ENCODE data around the gene RPA3.

Gene RPA3

GRCh38 chr7:7718492-7718891 lies at the start of gene RPA3:
Gene RPA3 (minus strand): TSS chr7:7718607. CDS start chr7:7640418, 78,189 bp downstream.
- DNase-seq: no peak

GRCh38 chr7:7766671-7767070 lies 48.3 kb upstream of the RPA3 start:
- no peak for DNase-seq

- no peak for DNase-seq
Observed at GRCh38 chr7:7765422-7765821, 47.0 kb upstream of the RPA3 start.

- DNase-seq: no peak
Observed at GRCh38 chr7:7764520-7765396, 46.4 kb upstream of the RPA3 start.

GRCh38 chr7:7761974-7762779 lies 43.8 kb upstream of the RPA3 start:
- DNase-seq: no peak

GRCh38 chr7:7761340-7761973 lies 43.0 kb upstream of the RPA3 start:
- DNase-seq: no peak

- no peak for DNase-seq
Observed at GRCh38 chr7:7757576-7757975, 39.2 kb upstream of the RPA3 start.

GRCh38 chr7:7756577-7756976 lies 38.2 kb upstream of the RPA3 start:
- DNase-seq: no peak

- no peak for DNase-seq
Observed at GRCh38 chr7:7751243-7752092, 33.1 kb upstream of the RPA3 start.

GRCh38 chr7:7750571-7751242 lies 32.3 kb upstream of the RPA3 start:
- DNase-seq: no peak

GRCh38 chr7:7746458-7746857 lies 28.1 kb upstream of the RPA3 start:
- no peak for DNase-seq

GRCh38 chr7:7745966-7746365 lies 27.6 kb upstream of the RPA3 start:
- no peak for DNase-seq

GRCh38 chr7:7745258-7745657 lies 26.9 kb upstream of the RPA3 start:
- no peak for DNase-seq

GRCh38 chr7:7742223-7742622 lies 23.8 kb upstream of the RPA3 start:
- DNase-seq: no peak

- no peak for DNase-seq
Observed at GRCh38 chr7:7740037-7740355, 21.6 kb upstream of the RPA3 start.

GRCh38 chr7:7739204-7740036 lies 21.0 kb upstream of the RPA3 start:
- no peak for DNase-seq

GRCh38 chr7:7738622-7739021 lies 20.2 kb upstream of the RPA3 start:
- no peak for DNase-seq

- no peak for DNase-seq
Observed at GRCh38 chr7:7738177-7738576, 19.8 kb upstream of the RPA3 start.

GRCh38 chr7:7737674-7738073 lies 19.3 kb upstream of the RPA3 start:
- DNase-seq: no peak

- DNase-seq: no peak
Observed at GRCh38 chr7:7736671-7737070, 18.3 kb upstream of the RPA3 start.

- DNase-seq: no peak
Observed at GRCh38 chr7:7732621-7733281, 14.3 kb upstream of the RPA3 start.
